Aorta (tissue), 5 donors: Measurements from ENCODE around the gene WDPCP. TPM values are rescaled to one million over a fixed set of nuclear protein-coding genes. Genes with fewer than 3 reads are reported as not detected.
"Not testable (repeated sequence)": the region's sequence is repeated elsewhere in the genome, so short reads cannot be mapped to it uniquely, and the experiment has no call there.

Experiments
- ATAC-seq: fragments of 200-7000 bp; cut with Tn5 transposase; one replicate; pipeline ENCODE4 v1.9.1; 2022; ENCODE audit warnings: moderate library complexity; ENCODE audit not compliant: low FRiP score
- DNase-seq, 2 donors: peaks; one replicate each; pipeline ENCODE4 v3.0.0-alpha.2; 2020
- H3K27ac ChIP-seq, 2 donors: one replicate each; pipeline ENCODE4 v1.5.1; 2013; ENCODE audit warnings: low read length in 2 of 2, mild to moderate bottlenecking in 2 of 2, moderate library complexity in 2 of 2, control low read depth in 1 of 2, inconsistent platforms in 1 of 2, low read depth in 1 of 2
- H3K27me3 ChIP-seq, 2 donors: one replicate each; pipeline ENCODE4 v1.6.1; 2013; ENCODE audit warnings: control low read depth in 1 of 2, low read length in 1 of 2, mild to moderate bottlenecking in 1 of 2, moderate library complexity in 1 of 2; ENCODE audit not compliant: insufficient read depth in 2 of 2, control insufficient read depth in 1 of 2
- H3K36me3 ChIP-seq, 2 donors: one replicate each; pipeline ENCODE4 v1.6.1; 2013; ENCODE audit warnings: control low read depth in 1 of 2, low read length in 1 of 2, mild to moderate bottlenecking in 1 of 2; ENCODE audit not compliant: insufficient read depth in 2 of 2, control insufficient read depth in 1 of 2
- H3K4me1 ChIP-seq, 2 donors: one replicate each; pipeline ENCODE4 v1.6.1; 2013; ENCODE audit warnings: low read length in 2 of 2, control low read depth in 1 of 2, mild to moderate bottlenecking in 1 of 2, moderate library complexity in 1 of 2; ENCODE audit not compliant: insufficient read depth in 2 of 2, control insufficient read depth in 1 of 2
- H3K4me3 ChIP-seq, 2 donors: one replicate each; pipeline ENCODE4 v1.5.1; 2013; ENCODE audit warnings: low read length in 2 of 2, control low read depth in 1 of 2, mild to moderate bottlenecking in 1 of 2
- H3K9me3 ChIP-seq: one replicate; pipeline ENCODE4 v1.6.1; 2013; ENCODE audit warnings: mild to moderate bottlenecking, low read length; ENCODE audit not compliant: control insufficient read depth
- WGBS, 2 donors: extraction: QIAGEN DNeasy Blood & Tissue Kit; methylation state at CpG; one replicate each; pipeline ENCODE4 v1.1.7; 2013; 5-methylcytosine and 5-hydroxymethylcytosine counted together
- intact Hi-C, 2 donors: fragments of 100-400 bp; cut with DNase I; formaldehyde crosslinking; loops; one replicate each; pipeline versions ENCODE4 v1.14.2 to v1.15.0; 2022
- polyA plus RNA-seq, 2 donors: library from polyadenylated mRNA; stranded (reverse); fragments of 200-250 nt; gene quantifications; one replicate each; pipeline ENCODE4 v1.2.3, GENCODE V29; 2013
- total RNA-seq, 2 donors: library from RNA; stranded (reverse); fragmentation: NEBNext Ultra II Directional; extraction: Animal tissue kit (Norgen Biotek cat#: 25700); gene quantifications; one replicate each; pipeline ENCODE4 v1.2.1, GENCODE V29; 2021
- donor health status: healthy with polysubstance abuse.
- donor health status: Bipolar disorder and iron deficiency.
- donor health status: DM: no; HTN: no; CAD: no.
- donor health status: DM: no; HTN: no; CAD: no.
- donor health status: DM: yes; HTN: yes; CAD: no.

WDPCP gene
- total and polyA plus RNA-seq, 4 donors, result 2.9 to 20.8 (median 15.3) TPM

GRCh38 chr2:63136683-63137082 lies 451.6 kb downstream of the WDPCP start:
- H3K4me3 ChIP-seq, H3K4me1 ChIP-seq, intact Hi-C loops, DNase-seq, H3K27me3 ChIP-seq, H3K36me3 ChIP-seq, H3K27ac ChIP-seq, H3K9me3 ChIP-seq, ATAC-seq: not testable (repeated sequence)

- peaks cover 1% of the 10 kb centered on the region for H3K9me3 ChIP-seq
- no peak for ATAC-seq
- WGBS, 2 donors, result 98 to 100% methylated on average over 2 of the region's 2 CpGs
These were observed 456.3 kb downstream of the WDPCP start for GRCh38 chr2:63132020-63132419.

GRCh38 chr2:63131196-63131595 lies 457.1 kb downstream of the WDPCP start:
- peaks cover 1% of the 10 kb centered on the region for H3K9me3 ChIP-seq
- 95 to 97% methylated on average over 1 of the region's 1 CpG for WGBS, 2 donors

More at GRCh38 chr2:63132020-63132419, 456.3 kb downstream of the WDPCP start:
- H3K27me3 ChIP-seq, result no peaks in the 10 kb centered on the region
- no peaks in the 10 kb centered on the region for H3K36me3 ChIP-seq
- no peak overlapping the region for H3K27ac ChIP-seq
- intact Hi-C loops, result no loop called here
- DNase-seq, result no peak
- H3K4me3 ChIP-seq, result no peak overlapping the region
- H3K4me1 ChIP-seq, result no peaks in the 10 kb centered on the region

GRCh38 chr2:63127594-63127993 lies 460.7 kb downstream of the WDPCP start:
- intact Hi-C loops, result no loop called here
- 90 to 93% methylated on average over 4 of the region's 4 CpGs for WGBS, 2 donors
- no peaks in the 10 kb centered on the region for H3K9me3 ChIP-seq

More at GRCh38 chr2:63131196-63131595, 457.1 kb downstream of the WDPCP start:
- H3K27ac ChIP-seq, result no peak overlapping the region
- no peak overlapping the region for H3K4me3 ChIP-seq
- H3K4me1 ChIP-seq, result no peaks in the 10 kb centered on the region
- intact Hi-C loops, result no loop called here
- no peak for ATAC-seq
- no peak for DNase-seq
- no peaks in the 10 kb centered on the region for H3K27me3 ChIP-seq
- no peaks in the 10 kb centered on the region for H3K36me3 ChIP-seq

GRCh38 chr2:63124850-63125249 lies 463.4 kb downstream of the WDPCP start:
- ATAC-seq, result no peak
- H3K36me3 ChIP-seq, result no peaks in the 10 kb centered on the region
- no peak overlapping the region for H3K4me3 ChIP-seq
- 82% methylated on average over 3 of the region's 3 CpGs for WGBS, 2 donors
- no peaks in the 10 kb centered on the region for H3K9me3 ChIP-seq
- no peaks in the 10 kb centered on the region for H3K27me3 ChIP-seq
- intact Hi-C loops, result no loop called here
- H3K4me1 ChIP-seq, result no peaks in the 10 kb centered on the region
- H3K27ac ChIP-seq, result no peak overlapping the region
- no peak for DNase-seq

More at GRCh38 chr2:63127594-63127993, 460.7 kb downstream of the WDPCP start:
- Histone ChIP-seq H3K4me3 (no peak overlapping the region), H3K27ac (no peak overlapping the region), H3K4me1 (no peaks in the 10 kb centered on the region), H3K27me3 (no peaks in the 10 kb centered on the region), H3K36me3 (no peaks in the 10 kb centered on the region)
- ATAC-seq, result no peak
- DNase-seq, result no peak

GRCh38 chr2:63124218-63124617 lies 464.1 kb downstream of the WDPCP start:
- H3K4me1 ChIP-seq, result no peaks in the 10 kb centered on the region
- H3K27me3 ChIP-seq, result no peaks in the 10 kb centered on the region
- ATAC-seq, result no peak
- no peaks in the 10 kb centered on the region for H3K9me3 ChIP-seq
- no peak for DNase-seq
- no peak overlapping the region for H3K27ac ChIP-seq
- 86 to 90% methylated on average over 2 of the region's 2 CpGs for WGBS, 2 donors
- H3K36me3 ChIP-seq, result no peaks in the 10 kb centered on the region
- no peak overlapping the region for H3K4me3 ChIP-seq
- intact Hi-C loops, result no loop called here

GRCh38 chr2:63122921-63123320 lies 465.4 kb downstream of the WDPCP start:
- WGBS, 2 donors, result 76 to 80% methylated on average over 3 of the region's 3 CpGs
- no peak for ATAC-seq
- intact Hi-C loops, result no loop called here

GRCh38 chr2:63121055-63121834 lies 467.0 kb downstream of the WDPCP start:
- Histone ChIP-seq H3K27ac (no peak overlapping the region), H3K4me1 (no peaks in the 10 kb centered on the region), H3K9me3 (peaks cover 4% of the 10 kb centered on the region), H3K27me3 (no peaks in the 10 kb centered on the region), H3K36me3 (peaks cover 0 to 3% of the 10 kb centered on the region in 2 donors), H3K4me3 (no peak overlapping the region)
- intact Hi-C loops, result no loop called here
- 95 to 98% methylated on average over 5 of the region's 5 CpGs for WGBS, 2 donors
- no peak for ATAC-seq
- DNase-seq, result no peak

More at GRCh38 chr2:63122921-63123320, 465.4 kb downstream of the WDPCP start:
- H3K4me1 ChIP-seq, result no peaks in the 10 kb centered on the region
- no peak overlapping the region for H3K27ac ChIP-seq
- H3K4me3 ChIP-seq, result no peak overlapping the region
- H3K27me3 ChIP-seq, result no peaks in the 10 kb centered on the region
- H3K36me3 ChIP-seq, result peaks cover 0 to 3% of the 10 kb centered on the region in 2 donors
- peaks cover 4% of the 10 kb centered on the region for H3K9me3 ChIP-seq
- no peak for DNase-seq

- no peaks in the 10 kb centered on the region for H3K27me3 ChIP-seq
- 94 to 96% methylated on average over 2 of the region's 2 CpGs for WGBS, 2 donors
- DNase-seq, result no peak
- peaks cover 0 to 3% of the 10 kb centered on the region in 2 donors for H3K36me3 ChIP-seq
- intact Hi-C loops, result no loop called here
- no peaks in the 10 kb centered on the region for H3K4me1 ChIP-seq
- no peak for ATAC-seq
- no peak overlapping the region for H3K4me3 ChIP-seq
- H3K9me3 ChIP-seq, result peaks cover 4% of the 10 kb centered on the region
- no peak overlapping the region for H3K27ac ChIP-seq
These were observed 469.5 kb downstream of the WDPCP start for GRCh38 chr2:63118821-63119220.
